ENCODE results near the gene SOX9. TPM values are rescaled to one million over a fixed set of nuclear protein-coding genes. Genes with fewer than 3 reads are reported as not detected.

Gene SOX9
- total and polyA plus RNA-seq, 4 donors = 0.42 to 1.7 (median 0.99) TPM

GRCh38 chr17:72134608-72135394 is 14.0 kb downstream of the SOX9 start (continued):
- TF ChIP-seq REST (IDR thresholded peaks at IDR 0.05) = no peak
- TF ChIP-seq HNF4A (conservative IDR thresholded peaks at IDR 0.05) = no peak
- no peak for TF ChIP-seq FOXA2 (IDR thresholded peaks at IDR 0.05)
- no peak for TF ChIP-seq YY1 (IDR thresholded peaks at IDR 0.05)
- no peak for TF ChIP-seq TAF1 (conservative IDR thresholded peaks at IDR 0.05)

- no peak for DNase-seq (ENCODE audit: low spot score)
- TF ChIP-seq TAF1 (conservative IDR thresholded peaks at IDR 0.05) (no peak), RXRA (IDR thresholded peaks at IDR 0.05) (peak in 1 of 2 donors; percentile 49), FOXA2 (IDR thresholded peaks at IDR 0.05) (no peak), ATF3 (IDR thresholded peaks at IDR 0.05) (no peak)
- Histone ChIP-seq H3K27ac (ENCODE audit: low read depth in 1 of 2, low read length in 2 of 2) (no peak overlapping the region), H3K4me3 (ENCODE audit: low read depth in 1 of 3, low read length in 3 of 3) (no peak overlapping the region), H3K9me3 (ENCODE audit: control insufficient read depth in 4 of 4, low read length in 3 of 4) (no peaks in the 10 kb centered on the region), H3K9ac (ENCODE audit: low read depth in 1 of 2, low read length in 2 of 2) (no peak overlapping the region), H3K4me1 (ENCODE audit: control insufficient read depth in 4 of 4, insufficient read depth in 4 of 4, low read length in 3 of 4) (no peaks in the 10 kb centered on the region), H3K27me3 (ENCODE audit: control insufficient read depth in 4 of 4, insufficient read depth in 4 of 4, low read length in 3 of 4) (peaks cover 0 to 8% (median 0%) of the 10 kb centered on the region in 4 donors), H3K36me3 (ENCODE audit: control insufficient read depth in 4 of 4, insufficient read depth in 3 of 4, low read depth in 1 of 4, low read length in 3 of 4) (no peaks in the 10 kb centered on the region)
- 87% methylated on average over 5 of the region's 5 CpGs for WGBS
These were observed 14.9 kb downstream of the SOX9 start for GRCh38 chr17:72135546-72136325.

- WGBS = 82% methylated on average over 5 of the region's 5 CpGs
- H3K27ac ChIP-seq (ENCODE audit: low read depth in 1 of 2, low read length in 2 of 2) = no peak overlapping the region
- no peak overlapping the region for H3K4me3 ChIP-seq (ENCODE audit: low read depth in 1 of 3, low read length in 3 of 3)
- no peaks in the 10 kb centered on the region for H3K9me3 ChIP-seq (ENCODE audit: control insufficient read depth in 4 of 4, low read length in 3 of 4)
- H3K36me3 ChIP-seq (ENCODE audit: control insufficient read depth in 4 of 4, insufficient read depth in 3 of 4, low read depth in 1 of 4, low read length in 3 of 4) = no peaks in the 10 kb centered on the region
- no peaks in the 10 kb centered on the region for H3K4me1 ChIP-seq (ENCODE audit: control insufficient read depth in 4 of 4, insufficient read depth in 4 of 4, low read length in 3 of 4)
- H3K9ac ChIP-seq (ENCODE audit: low read depth in 1 of 2, low read length in 2 of 2) = no peak overlapping the region
- no peak for DNase-seq (ENCODE audit: low spot score)
- peaks cover 0 to 8% (median 0%) of the 10 kb centered on the region in 4 donors for H3K27me3 ChIP-seq (ENCODE audit: control insufficient read depth in 4 of 4, insufficient read depth in 4 of 4, low read length in 3 of 4)
- TF ChIP-seq MAX (IDR thresholded peaks at IDR 0.05) (no peak), CTCF (IDR thresholded peaks at IDR 0.05; ENCODE audit: low read depth, low read length, missing input control) (no peak), ATF3 (IDR thresholded peaks at IDR 0.05) (no peak), ZBTB33 (IDR thresholded peaks at IDR 0.05) (no peak), HNF4A (conservative IDR thresholded peaks at IDR 0.05) (no peak), NR2F2 (IDR thresholded peaks at IDR 0.05) (no peak), EGR1 (IDR thresholded peaks at IDR 0.05; ENCODE audit: low read depth in 2 of 2) (no peak), SP1 (IDR thresholded peaks at IDR 0.05) (no peak), FOXA1 (IDR thresholded peaks at IDR 0.05) (no peak), RAD21 (IDR thresholded peaks at IDR 0.05) (no peak), REST (IDR thresholded peaks at IDR 0.05) (no peak)
These were observed 15.9 kb downstream of the SOX9 start for GRCh38 chr17:72136692-72137091.
